KBM-7 (cell line): ENCODE measurements around the gene IGIP.

Experiments used
- DNase-seq: peaks from one replicate; pipeline ENCODE4 v3.0.0-alpha.2; 2015
- in situ Hi-C: fragments of 300-500 bp; cut with MboI; formaldehyde crosslinking; loops from 2 replicates; pipeline ENCODE4 v1.14.3; 2020; ENCODE audit warnings: low sequenced_read_pairs, low pct_unique_long_range_greater_than_20kb, mixed read lengths

IGIP gene

DNA sequence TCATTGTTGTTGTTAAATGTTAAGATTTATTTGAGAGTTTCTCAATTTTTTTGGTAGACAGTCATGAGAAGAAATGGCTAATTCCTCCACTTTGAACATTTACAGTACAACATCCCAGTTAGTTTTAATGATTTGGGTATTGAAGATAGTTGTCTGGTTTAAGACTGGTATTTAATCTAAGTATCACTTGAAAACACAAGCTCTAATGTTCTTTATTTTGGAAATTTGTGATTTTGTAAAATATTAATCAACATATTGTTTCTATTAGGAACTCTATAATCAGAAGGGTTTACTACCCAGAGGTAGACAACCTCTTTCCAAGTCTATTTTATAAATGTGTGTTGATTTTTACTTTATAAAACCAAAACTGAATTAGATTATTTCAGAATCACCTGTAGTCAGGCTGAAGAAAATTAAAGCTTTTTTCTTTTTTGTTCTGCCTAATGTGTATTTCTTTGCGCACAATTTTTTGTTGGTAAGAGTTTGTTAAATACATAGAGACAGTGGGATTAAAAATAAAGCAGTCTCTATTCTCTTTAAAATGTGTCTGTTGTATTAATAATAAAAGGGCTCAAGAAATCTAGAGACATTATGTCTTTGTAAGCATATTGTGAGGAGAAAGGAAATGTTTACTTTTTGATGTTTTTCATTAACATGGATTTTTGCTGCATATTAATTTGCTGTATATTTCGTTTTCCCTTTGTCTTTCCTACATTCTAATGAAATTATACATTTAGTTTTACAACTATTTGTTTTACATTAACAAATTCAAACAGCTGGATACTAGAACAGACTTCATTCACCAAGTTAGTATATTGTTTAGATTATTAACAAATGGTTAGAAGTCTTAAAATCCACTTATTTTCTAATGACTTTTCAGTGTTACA lies 15.7 kb upstream of the IGIP start:
- in situ Hi-C loops, result no loop called here

DNA sequence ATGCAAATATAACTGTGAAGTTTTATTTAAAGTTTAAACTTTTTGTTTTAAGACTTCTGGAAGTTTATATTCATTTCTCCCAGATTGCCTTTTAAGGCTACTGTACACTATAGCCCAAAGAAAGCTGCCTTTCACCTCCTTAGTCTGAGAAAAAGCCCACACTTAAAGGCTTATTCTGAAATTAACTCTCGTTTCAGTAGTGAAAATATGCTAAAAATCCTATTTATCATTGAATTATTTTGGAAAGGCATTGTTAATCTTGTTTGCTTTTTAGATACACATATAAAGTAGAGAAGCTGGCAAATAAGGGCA lies 15.1 kb upstream of the IGIP start:
- in situ Hi-C loops, result no loop called here
- no peak for DNase-seq

More for the DNA sequence above, 15.7 kb upstream of the IGIP start:
- no peak for DNase-seq

GRCh38 chr5:140111011-140111858 lies 14.5 kb upstream of the IGIP start:
- in situ Hi-C loops, result no loop called here
- DNase-seq, result no peak

DNA sequence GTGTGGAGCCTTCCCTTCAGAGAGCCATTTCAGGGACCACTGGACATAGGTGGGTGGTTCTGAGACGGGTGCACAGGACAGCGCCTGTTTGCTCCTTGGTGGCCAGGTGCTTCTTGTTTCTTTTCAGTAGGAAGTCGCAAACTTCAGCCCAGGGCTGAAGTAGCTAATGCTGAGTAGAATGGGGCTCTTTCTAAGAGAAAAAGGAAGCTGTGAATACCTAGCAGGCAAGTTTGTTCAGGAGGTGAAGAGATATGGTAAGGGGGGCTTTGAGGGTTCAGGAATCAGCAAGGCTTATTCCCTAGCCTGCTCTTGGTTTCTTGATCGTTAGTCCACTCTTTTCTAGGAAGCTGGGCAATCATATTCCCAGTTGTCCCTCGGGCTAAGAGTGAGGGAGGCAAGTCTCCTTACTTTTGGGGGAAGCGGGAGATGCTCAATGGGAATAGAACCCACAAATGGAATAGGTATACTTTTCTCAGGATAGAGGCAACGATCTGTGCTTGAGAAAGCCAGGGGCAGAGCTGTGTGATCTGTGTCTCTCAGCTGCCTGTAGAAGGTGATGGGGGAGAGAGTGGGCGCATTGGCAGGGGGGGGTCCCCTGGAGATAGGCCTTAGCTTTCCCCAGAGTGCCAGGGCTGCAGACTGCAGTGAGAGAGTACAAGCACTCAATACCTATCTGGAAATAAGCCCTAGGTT lies 13.7 kb upstream of the IGIP start:
- DNase-seq, result peak; percentile 57
- in situ Hi-C loops, result no loop called here

DNA sequence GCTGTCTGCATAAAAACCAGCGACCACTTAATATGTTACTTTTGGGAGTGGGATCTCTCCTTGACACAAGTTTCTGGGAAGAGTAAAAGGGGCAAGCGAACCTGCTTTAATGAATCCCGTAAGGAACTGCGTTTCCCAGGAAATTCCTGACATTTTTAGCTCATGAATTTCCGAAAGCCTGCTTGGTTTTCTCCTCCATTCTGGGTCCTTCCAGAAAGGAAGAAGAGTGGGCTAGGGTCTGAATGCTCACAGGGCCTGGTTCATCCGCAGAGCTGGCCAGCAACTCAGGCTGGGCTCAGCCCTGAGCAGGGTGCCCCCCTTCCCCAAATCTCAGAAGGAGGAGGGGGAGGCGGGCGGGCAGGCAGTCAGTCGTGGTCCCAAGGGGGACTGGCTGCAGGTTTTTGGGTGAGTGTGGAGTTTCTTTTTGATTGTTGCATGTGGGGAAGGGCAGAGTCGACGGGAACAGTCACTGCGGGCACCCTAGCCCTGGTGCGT lies 13.0 kb upstream of the IGIP start:
- in situ Hi-C loops, result no loop called here
- DNase-seq, result no peak

GRCh38 chr5:140113180-140113698 lies 12.5 kb upstream of the IGIP start:
- in situ Hi-C loops, result no loop called here
- DNase-seq, result no peak

DNA sequence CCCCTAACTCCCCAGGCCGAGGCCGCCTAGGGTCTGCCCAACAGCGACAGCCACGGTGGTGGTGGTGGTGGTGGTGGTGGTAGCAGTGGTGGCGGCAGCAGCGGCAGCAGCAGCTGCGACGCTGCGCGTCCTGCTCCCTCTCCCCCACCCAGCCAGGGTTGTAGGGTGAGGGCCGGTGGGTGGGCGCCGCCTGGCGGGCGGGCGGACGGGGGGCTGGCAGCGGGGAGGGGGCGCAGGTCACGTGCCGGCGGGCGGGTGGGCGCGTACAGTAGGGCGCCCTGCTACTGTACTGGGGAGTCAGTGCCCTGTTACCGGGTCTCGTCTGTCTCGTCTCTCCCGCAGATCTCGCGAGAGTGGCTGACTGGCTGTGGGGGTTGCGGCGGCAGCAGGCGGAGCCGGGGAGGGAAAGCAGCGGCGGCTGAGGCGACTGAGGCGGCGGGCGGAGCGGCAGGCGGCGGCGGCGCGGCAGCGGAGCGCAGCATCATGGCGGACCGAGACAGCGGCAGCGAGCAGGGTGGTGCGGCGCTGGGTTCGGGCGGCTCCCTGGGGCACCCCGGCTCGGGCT lies 12.0 kb upstream of the IGIP start, which contains the start of gene PURA:
TSS of gene PURA (plus strand) at position 411 of the 565 bp plus-strand sequence. CDS start at position 484, 73 bp downstream.
- in situ Hi-C loops, result no loop called here
- DNase-seq, result peak; percentile 91

GRCh38 chr5:140114341-140115185 lies 11.2 kb upstream of the IGIP start:
- peak; percentile 78 for DNase-seq

GRCh38 chr5:140115186-140115500 lies 10.6 kb upstream of the IGIP start:
- in situ Hi-C loops, result no loop called here
- no peak for DNase-seq

More at GRCh38 chr5:140114341-140115185, 11.2 kb upstream of the IGIP start:
- in situ Hi-C loops, result no loop called here

- no peak for DNase-seq
- in situ Hi-C loops, result no loop called here
Measured at GRCh38 chr5:140116716-140117115, 9.0 kb upstream of the IGIP start.

DNA sequence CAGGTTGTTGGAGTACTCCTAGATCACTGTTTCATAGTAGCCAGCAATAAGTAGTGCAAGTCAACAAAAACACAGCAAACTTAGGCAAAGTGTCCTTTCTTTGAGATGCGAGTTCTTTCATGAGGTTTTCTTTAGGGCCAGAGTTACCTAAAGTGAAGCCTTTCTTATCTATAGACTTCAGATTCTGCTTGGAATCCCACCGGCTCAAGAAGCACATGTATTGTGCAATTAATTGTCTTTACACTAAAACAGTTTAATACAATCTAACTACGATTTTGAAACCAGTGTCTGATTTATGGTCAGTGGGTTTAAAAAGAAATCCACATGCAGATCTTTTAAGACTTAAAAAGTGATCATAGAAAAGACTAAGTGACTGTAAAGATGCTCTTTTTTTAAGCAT lies 8.2 kb upstream of the IGIP start:
- DNase-seq, result no peak
- in situ Hi-C loops, result no loop called here

DNA sequence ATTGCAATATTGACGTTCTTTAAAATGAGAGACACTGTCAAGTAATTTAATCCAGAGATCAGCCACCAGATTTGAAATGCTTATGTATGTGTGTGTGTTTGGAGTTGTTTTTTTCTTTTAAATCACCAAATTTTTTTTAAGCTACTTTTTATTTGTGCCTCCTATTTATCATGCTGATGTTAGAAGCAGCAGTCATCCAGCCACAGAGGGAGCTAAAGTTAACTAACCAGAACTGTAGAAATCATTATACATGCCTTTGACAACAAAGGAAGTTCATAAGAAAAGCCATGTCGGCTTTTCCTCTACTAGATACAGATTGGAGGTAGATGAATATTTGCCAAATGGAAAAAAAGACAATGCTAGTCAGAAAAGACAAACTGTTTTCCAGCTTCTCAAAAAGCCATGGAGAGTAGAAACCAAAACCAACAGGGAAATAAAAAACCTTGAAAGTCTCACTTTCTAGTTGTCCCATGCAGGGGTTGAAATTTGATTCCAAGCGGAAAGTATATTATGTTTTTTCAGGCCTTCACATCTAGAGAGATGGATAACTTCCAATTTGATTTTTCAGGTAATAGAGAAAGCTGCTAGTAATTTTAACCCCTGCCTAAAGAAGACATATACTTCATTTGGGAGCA lies 7.3 kb upstream of the IGIP start:
- in situ Hi-C loops, result no loop called here
- DNase-seq, result peak; percentile 20

GRCh38 chr5:140126315-140127012 lies 727 bp downstream of the IGIP start:
- no peak for DNase-seq
- in situ Hi-C loops, result no loop called here

- no peak for DNase-seq
- in situ Hi-C loops, result no loop called here
Measured at GRCh38 chr5:140128376-140128775, 2.6 kb downstream of the IGIP start.

DNA sequence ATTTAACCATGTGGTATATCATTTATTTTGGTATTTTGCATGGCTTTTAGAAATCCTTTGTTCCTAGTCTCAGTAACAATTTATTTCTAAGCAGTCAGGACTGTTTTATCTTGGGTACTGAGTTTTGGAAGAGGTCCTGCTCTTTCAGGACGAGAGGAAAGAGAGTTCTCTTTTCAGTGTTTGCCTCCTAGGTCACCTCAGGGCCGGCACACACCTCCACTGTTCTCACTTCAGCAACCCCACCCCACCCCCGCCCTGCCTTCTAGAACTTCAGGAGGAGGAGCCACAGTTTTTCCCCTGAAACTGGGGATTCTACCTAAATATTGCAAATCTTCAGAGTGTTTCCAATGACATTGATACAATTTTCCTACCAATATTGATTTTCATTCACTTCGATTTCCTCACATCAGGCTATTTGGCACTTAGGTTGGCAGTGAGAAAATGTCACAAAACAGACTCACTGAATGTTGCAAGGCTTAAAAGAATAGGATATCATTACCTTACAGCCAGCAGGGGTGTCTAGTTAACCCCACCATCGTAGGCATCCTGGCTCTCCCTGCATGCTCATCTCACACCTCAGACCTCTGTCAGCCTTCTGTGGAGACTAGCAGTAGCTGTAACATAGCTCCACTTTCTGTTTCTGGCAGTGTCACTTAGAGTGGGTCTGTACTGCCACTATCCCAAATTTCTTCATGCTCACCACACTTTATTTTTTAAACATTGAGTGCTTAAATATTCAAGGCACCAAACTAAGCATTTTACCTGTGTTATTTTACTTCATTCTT lies 5.4 kb downstream of the IGIP start:
- no peak for DNase-seq
- in situ Hi-C loops, result no loop called here

- in situ Hi-C loops, result no loop called here
Measured at GRCh38 chr5:140131967-140132409, 6.3 kb downstream of the IGIP start.

More at GRCh38 chr5:140131967-140132409, 6.3 kb downstream of the IGIP start:
- DNase-seq, result peak; percentile 68
